ENCODE data around the gene TUT7.

GRCh38 chr9:86368871-86369521 is 14.8 kb upstream of the TUT7 start:
- TF ChIP-seq ZNF362 (tag by site-specific recombination; IDR thresholded peaks at IDR 0.05), result no peak
- TF ChIP-seq CTCF (tag by site-specific recombination; IDR thresholded peaks at IDR 0.05), result no peak
- TF ChIP-seq ZBTB49 (tag by site-specific recombination; IDR thresholded peaks at IDR 0.05; ENCODE audit: low read depth), result no peak
- no peak for TF ChIP-seq ZFP3 (tag by site-specific recombination; IDR thresholded peaks at IDR 0.05; ENCODE audit: low read depth)
- no peak for TF ChIP-seq ZSCAN23 (tag by site-specific recombination; IDR thresholded peaks at IDR 0.05)
